SK-N-SH treated with all-trans-retinoic acid at 6 μM for 48 hours (cell line): ENCODE results near the gene RTN4R.

Source experiments
- ARNTL ChIP-seq: fragments of 450-650 bp; formaldehyde crosslinking; IDR thresholded peaks from 2 replicates; pipeline ENCODE4 v1.5.0; 2020; ENCODE audit warnings: low read depth, mild to moderate bottlenecking, moderate library complexity, borderline replicate concordance
- BACH2 ChIP-seq: fragments of 250-450 bp; sonication (Bioruptor Pico); IDR thresholded peaks from 2 replicates; pipeline ENCODE4 v1.9.0; 2021; ENCODE audit warnings: mild to moderate bottlenecking, borderline replicate concordance
- CREB5 ChIP-seq: fragments of 250-450 bp; sonication (Bioruptor Pico); IDR thresholded peaks from 2 replicates; pipeline ENCODE4 v1.5.1; 2020; ENCODE audit warnings: low read depth, mild to moderate bottlenecking, moderate library complexity
- PATZ1 ChIP-seq: fragments of 250-450 bp; sonication (Bioruptor Pico); IDR thresholded peaks from 2 replicates; pipeline ENCODE4 v1.8.0; 2020; ENCODE audit warnings: mild to moderate bottlenecking, moderate library complexity, borderline replicate concordance
- POU6F1 ChIP-seq: fragments of 250-450 bp; sonication (Bioruptor Pico); IDR thresholded peaks from 2 replicates; pipeline ENCODE4 v1.8.0; 2021; ENCODE audit warnings: low read depth, mild to moderate bottlenecking, moderate library complexity, borderline replicate concordance
- TCF4 ChIP-seq: fragments of 250-450 bp; sonication (Bioruptor Pico); IDR thresholded peaks from 2 replicates; pipeline ENCODE4 v1.8.0; 2021; ENCODE audit warnings: mild to moderate bottlenecking, moderate library complexity, borderline replicate concordance
- TOX ChIP-seq: fragments of 250-450 bp; sonication (Bioruptor Pico); IDR thresholded peaks from 2 replicates; pipeline ENCODE4 v1.8.0; 2021; ENCODE audit warnings: mild to moderate bottlenecking, moderate library complexity, borderline replicate concordance
- TSHZ2 ChIP-seq: fragments of 250-450 bp; sonication (Bioruptor Pico); IDR thresholded peaks from 2 replicates; pipeline ENCODE4 v1.5.0; 2020; ENCODE audit warnings: mild to moderate bottlenecking, moderate library complexity
- ZC3H10 ChIP-seq: fragments of 250-450 bp; sonication (Bioruptor Pico); IDR thresholded peaks from 2 replicates; pipeline ENCODE4 v1.5.1; 2021; ENCODE audit warnings: mild to moderate bottlenecking, moderate library complexity
- ZFP30 ChIP-seq: fragments of 450-650 bp; formaldehyde crosslinking; IDR thresholded peaks from 2 replicates; pipeline ENCODE4 v1.5.0; 2022; ENCODE audit warnings: mild to moderate bottlenecking, moderate library complexity
- ZNF70 ChIP-seq: fragments of 450-650 bp; formaldehyde crosslinking; IDR thresholded peaks from 2 replicates; pipeline ENCODE4 v1.5.0; 2020; ENCODE audit warnings: mild to moderate bottlenecking, moderate library complexity
- ZNF8 ChIP-seq: fragments of 450-650 bp; formaldehyde crosslinking; IDR thresholded peaks from 2 replicates; pipeline ENCODE4 v1.5.0; 2020; ENCODE audit warnings: mild to moderate bottlenecking, moderate library complexity

- TF ChIP-seq BACH2 (CRISPR knock-in tag) = no peak
- no peak for TF ChIP-seq ZC3H10
- no peak for TF ChIP-seq CREB5 (CRISPR knock-in tag)
- no peak for TF ChIP-seq ZNF8
- TF ChIP-seq POU6F1 (CRISPR knock-in tag) = no peak
- no peak for TF ChIP-seq PATZ1 (CRISPR knock-in tag)
- TF ChIP-seq TOX (CRISPR knock-in tag) = no peak
- no peak for TF ChIP-seq TSHZ2 (CRISPR knock-in tag)
- TF ChIP-seq ZFP30 = no peak
- TF ChIP-seq ARNTL (CRISPR knock-in tag) = no peak
- TF ChIP-seq TCF4 = no peak
- no peak for TF ChIP-seq ZNF70 (CRISPR knock-in tag)
Observed at GRCh38 chr22:20257212-20258020, 10.7 kb downstream of the RTN4R start.
